Hematopoietic multipotent progenitor cell treated with erythropoietin and hydrocortisone succinate and interleukin-3 and kit ligand, for 4 days (in vitro differentiated cells): ENCODE data around the gene CEP85L.
A peak's percentile ranks its signal among the peaks of the same experiment; 100 is the strongest.

Source experiments
- DNase-seq: peaks from one replicate; pipeline ENCODE4 v3.0.0-alpha.2; 2015

CEP85L gene

DNA sequence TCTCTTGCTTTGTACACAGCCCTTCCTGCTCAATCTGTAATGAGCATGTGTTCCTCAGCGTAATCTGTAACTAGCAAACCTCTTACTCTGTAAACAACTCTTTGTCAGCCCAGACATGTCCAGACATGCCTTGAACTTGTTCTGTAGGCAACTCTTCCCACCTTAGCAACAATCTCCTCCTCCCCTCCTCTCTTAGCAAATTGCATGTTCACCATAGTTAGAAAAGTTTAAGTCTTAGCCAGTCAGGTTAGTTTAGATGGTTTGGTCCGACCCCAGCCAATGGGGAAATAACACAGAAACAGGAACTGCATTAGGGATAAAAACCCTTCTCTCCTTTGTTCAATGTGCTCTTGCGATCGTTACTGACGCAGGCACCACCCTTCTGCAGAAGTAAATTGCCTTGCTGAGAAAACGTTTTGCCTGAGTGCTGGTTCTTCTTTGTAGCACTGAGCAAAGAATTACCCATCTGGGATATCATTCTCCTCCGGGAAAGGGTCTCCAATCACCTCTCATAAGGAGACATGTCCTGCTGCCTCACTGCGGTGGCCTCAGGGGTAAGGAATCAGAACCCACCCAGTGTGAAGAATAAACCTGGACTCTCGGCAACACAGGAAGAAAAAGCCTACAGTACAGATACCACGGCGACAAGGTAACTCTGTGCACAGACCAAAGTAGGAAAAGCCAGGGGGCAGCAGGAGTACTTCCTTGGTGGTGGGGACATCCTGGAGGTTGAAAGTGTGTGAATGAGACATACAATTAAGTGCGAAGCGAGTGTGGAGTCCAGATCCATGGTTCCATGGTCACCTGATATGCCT, 77.1 kb downstream of the CEP85L start:
- DNase-seq: peak; percentile 21

DNA sequence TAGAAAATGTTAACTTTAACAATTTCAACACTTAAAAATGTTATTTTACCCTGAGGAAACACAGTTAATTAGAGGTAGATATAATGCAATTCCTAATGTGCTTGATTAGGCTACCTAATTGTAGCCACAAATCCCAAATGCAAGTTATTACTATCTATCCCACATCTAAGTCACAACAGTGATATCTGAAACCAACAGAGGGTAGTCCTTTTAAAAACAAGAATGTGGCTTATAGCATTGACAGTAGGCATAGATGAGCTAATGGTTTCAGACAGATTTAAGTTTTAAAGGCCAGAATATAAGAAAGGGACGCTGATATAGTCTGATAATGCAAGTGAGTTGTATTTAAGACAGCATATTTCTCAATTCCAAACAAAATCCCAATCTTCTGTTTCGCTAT, 80.3 kb downstream of the CEP85L start:
- no peak for DNase-seq

DNA sequence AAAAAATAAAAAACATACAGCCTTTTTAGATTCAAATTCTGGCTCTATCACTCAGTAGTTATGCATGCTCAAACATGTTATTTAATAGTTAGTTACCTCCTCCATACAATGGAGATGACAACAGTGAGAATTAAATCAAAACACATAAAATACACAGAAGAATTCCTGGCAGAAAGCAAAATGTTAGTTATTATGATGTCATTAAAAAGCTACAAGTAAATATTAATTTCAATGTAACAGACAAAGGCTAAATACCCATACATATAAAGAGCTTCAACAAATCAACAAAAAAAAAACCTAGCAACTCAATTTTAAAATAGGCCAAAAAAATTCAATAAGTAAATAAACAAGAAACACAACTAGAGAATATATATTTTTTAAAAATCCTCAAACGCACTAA, 81.9 kb downstream of the CEP85L start:
- no peak for DNase-seq

DNA sequence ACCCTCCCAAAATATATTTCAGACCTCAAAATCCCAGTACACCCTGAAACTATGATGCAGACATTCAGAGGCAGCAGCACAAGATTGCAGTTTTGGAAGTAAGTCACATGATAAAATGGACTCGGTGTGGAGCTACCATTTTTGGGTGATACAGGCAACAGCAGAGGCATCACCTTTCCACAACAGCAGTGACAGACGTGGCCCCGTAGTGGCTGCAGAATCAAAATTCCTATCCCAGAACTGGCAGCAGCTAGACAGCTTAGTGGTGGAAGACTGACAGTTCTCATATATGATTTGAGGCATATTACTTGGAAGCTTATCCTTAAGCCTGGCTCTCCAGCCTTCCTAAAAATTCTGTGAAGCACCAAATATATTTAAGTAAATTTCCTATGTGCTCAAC, 83.4 kb downstream of the CEP85L start:
- DNase-seq: no peak

DNA sequence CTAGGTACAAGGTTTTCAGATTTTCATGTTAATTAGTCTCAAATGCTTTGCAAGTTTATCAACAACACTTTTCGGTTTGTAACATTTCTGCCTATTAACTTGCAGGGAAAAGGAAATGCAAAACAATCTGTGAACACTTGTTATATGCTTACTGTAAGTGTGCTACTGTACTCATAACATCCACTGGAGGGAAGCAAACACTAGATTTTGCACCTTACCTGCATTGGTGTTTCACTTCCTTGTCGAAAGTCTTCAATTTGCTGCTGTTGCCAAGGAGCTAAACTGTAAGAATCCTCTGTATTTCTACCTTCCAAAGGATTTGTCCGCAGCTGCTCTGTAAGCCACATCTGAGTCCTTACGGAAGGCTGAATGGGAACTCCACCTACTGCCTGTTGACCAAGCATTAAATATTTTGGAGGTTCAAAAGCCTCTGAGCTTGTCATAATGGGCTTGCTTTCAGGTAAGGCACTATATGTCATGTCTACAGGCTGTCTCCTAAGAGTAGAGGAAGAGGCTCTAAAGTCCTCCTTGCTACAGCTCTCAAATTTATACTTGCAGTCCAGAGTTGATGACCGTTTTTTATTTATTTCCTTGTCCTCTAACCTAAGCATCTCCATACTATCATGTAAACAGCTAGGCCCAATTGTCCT, 86.0 kb downstream of the CEP85L start:
- peak; percentile 61 for DNase-seq

DNA sequence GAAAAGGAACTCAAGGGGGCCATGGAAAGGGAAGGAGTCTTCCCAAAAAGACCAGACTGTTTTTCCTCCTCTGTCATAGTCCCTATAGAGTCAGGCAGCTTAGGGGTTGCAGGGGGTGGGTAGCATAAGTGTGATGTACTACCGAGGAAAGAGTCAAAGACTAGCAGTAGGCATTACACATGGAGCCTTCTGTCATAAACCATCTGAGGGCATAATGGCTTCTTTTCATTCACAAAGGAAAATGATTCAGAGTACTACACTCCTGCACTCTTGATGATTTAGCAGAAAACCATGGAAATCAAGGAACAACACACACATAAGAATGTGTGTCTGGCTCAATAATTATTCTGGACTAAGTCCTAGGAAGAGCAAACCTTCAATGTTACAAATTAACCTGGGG, 88.4 kb downstream of the CEP85L start:
- DNase-seq: no peak

DNA sequence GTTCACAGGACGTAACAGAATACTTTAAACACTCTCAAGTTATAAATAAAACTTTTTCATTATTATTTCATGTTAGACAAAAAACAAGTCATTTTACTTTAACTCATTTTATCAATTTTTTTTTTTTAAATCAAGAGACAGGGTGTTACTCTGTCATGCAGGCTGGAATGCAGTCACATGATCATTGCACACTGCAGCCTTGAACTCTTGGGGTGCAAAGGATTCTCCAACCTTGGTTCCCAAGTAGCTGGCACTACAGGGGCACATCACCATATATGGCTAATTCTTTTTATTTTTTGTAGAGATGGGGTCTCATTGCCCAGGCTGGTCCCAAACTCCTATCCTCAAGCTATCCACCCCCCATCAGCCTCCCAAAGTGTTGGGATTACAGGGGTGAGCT, 89.1 kb downstream of the CEP85L start:
- no peak for DNase-seq

DNA sequence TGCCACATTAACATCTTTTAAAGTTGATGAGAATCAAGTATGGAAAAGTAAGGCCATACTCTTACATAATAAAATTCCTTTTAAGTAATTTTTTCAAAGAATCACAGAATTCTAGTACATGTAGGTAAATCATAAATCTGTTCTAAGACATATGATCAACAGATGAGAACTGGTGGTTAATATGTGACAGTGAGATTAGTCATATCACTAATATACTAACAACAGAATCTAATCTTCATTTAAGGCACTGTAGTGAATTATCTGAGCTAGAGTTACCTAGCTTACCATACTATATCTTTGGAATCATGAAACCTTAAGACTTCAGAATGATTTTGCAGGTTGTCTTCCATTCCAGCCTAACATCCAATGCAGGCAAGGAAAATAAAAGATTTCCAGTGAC, 91.7 kb downstream of the CEP85L start:
- no peak for DNase-seq

DNA sequence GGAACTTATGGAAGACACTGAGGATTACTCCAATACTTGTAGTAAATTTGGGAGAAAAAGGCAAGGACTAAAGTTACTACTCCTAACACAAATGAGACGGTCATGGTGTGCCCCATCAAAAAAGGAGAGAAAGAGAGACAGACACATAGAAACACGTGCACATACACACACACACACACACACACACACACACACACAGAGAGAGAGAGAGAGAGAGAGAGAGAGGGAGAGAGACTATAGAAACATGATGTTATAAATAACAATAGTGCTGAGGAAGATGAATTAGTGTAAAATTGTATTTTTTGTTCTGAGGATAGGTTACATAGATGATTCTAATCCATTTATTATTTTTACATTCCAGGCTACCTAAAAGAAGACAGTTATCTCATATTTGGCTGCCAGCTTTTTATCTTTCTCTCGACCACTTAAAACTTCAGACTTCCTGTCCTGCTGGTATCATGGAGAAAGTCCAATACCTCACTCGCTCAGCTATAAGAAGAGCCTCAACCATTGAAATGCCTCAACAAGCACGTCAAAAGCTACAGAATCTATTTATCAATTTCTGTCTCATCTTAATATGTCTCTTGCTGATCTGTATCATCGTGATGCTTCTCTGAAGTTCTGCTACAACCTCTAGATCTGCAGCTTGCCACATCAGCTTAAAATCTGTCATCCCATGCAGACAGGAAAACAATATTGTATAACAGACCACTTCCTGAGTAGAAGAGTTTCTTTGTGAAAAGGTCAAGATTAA, 92.8 kb downstream of the CEP85L start:
- peak; percentile 71 for DNase-seq

DNA sequence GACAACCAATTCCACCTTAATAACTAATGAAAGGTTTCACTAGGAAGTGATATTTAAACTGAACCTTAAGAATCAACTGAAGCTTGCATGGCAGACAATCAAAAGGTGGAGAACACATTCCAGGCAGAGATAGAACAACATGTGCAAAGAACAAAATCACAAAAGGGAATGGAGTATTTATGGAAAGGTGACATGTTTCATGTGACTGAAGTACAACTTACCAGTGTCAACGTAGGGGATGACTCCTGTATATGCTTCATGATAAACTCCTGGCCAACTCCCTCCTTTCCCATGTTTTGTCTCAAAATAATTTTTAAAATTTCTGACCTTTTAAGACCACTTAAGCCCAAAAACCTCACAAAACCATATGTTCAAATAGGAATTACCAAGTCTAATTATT, 96.7 kb downstream of the CEP85L start:
- no peak for DNase-seq

DNA sequence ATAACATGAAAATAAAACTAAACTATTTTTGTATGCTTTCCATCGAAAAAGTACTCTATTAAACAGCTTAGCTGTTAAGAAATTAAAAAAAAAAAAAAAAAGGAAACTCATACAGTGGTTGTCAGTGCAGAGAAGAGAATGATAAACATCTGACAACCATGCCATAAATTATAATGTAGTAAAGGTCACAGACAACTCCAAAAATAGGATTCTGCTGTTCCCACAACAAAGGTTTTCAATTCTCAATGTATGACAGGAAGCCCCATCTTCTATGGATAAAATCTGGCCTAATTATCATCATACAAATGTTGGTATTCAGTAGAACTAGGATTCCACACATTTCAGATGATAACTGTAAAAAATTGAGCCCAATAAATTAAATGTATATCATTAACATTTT, 98.3 kb downstream of the CEP85L start:
- DNase-seq: no peak

DNA sequence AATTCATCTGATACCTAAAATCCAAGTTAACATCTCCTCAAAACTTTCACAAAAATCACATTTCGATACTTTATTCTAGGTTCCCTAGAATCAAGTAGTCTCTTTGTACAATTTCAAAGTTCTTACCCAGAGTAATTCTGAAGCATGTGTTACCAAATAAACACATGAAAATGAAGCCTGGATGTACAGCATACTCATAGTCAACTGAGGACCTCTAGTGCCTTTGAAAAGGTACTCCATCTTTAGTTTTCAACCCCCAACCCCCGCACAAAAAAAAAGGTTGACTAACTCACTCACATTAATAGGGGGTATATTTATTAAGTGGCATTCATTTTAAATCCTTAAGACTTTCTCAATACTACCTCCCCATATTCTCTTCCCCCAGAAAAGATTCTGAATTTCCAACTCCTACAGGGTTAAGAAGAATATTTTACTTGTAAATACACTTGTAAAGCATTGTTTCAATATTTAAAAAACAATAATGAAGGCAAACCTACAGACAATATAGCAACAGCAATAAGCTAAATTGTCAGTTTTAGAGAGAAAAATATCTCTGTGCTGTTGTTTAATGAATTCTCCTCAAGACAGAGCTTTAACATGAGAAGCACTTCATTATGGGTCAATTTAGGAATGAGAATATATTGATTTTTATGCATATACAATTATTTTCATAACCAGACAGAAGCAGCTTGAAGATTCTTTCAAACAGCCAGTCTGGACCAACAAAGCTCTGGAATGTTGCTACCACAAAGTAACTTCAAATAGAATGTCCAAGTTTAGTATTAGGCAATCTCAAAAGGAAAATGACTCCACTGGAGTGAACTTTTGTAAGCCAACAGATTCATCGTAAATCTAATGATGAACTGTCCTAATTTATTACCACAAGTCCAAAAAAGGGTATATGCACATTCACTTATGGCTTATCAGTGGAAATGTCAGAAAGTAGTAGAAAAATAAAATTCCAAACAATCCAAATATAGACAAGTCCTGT, 100.0 kb downstream of the CEP85L start:
- DNase-seq: peak; percentile 81

DNA sequence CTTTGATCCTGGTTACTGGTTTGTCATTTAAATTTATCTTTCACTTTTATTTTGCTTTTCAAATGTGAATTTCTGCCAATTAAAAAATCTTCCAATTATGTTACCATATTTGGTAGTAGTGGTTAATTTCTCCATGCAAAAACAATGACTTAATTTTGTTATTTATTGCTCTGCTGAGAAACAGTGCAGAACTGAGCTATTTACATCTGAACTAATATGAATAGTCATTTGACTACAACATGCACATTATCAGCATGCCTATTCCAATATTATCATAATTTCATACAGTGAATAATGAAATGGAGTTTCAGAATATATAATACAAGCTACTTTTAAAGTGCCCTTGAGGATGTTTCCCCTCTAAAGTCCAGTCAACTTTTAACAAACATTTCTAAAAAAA, 102.8 kb downstream of the CEP85L start:
- DNase-seq: no peak

DNA sequence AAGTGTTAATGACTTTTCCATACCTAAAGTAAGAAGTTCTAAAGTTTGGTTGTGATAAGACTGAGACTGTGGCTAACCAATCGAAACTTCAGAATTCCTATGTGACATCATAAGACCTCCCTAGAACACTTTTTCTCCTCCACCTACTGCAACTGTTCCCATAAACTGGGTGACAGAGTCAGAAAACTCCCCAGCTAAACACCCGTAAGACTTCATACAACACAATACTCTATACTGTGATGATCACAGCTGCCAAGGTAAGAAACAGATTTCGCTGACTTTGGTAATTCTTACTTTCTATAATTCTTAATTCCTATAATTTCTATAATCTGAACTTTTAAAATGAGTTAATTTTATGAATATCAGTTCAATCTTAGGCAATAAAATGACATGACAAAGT, 103.3 kb downstream of the CEP85L start, which contains the start of gene PLN:
Gene PLN (plus strand): TSS at position 161 of the 400 bp plus-strand sequence. CDS start 10,626 bp downstream, outside the sequence.
- DNase-seq: no peak

DNA sequence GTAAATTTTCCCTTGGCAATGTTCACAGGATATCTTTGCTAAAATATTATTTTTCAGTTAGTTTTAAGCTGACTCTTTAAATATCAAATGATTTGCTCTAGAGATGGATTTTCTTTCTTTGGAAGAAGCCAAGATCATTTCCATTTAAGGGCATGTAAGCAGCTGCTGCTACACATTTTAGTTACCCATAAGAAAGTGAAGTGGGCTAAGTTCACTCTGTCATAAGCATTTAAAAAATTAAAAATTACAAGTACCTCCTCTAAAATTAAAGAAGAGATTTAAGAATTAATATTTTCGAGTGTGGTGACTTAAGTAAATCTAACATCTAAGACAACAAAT, 104.5 kb downstream of the CEP85L start:
- no peak for DNase-seq

DNA sequence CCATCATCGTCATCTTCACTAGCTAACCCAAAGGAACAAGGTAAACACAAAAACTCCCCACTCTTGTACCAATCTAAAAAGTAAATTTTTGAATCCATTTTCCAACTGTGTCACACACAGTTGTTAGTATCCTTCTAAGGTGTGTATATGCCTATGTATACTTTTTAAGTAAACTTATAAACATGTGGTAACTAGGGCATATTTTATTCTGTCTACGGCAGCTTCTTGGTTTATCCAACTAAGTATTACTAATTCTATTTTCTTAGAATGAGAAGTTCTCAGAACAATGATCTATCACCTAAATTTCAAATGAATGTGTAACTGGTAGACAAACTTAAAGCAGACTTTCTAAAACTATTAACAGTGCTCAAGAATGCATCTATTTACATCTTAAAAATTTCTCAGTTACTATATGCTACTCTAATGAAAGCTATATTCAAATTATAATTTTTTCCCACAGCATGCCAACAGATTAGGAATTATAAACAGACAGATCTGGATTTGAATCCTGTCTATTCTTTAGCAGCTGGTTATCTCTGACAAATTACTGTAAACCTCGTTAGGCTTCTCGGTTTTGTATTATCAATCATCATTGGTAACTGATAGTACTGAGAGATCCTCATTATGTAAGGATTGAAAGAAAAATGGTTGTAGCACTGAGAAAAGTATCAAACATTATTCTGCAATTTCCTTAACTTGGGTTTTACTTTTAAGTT, 105.1 kb downstream of the CEP85L start:
- no peak for DNase-seq

DNA sequence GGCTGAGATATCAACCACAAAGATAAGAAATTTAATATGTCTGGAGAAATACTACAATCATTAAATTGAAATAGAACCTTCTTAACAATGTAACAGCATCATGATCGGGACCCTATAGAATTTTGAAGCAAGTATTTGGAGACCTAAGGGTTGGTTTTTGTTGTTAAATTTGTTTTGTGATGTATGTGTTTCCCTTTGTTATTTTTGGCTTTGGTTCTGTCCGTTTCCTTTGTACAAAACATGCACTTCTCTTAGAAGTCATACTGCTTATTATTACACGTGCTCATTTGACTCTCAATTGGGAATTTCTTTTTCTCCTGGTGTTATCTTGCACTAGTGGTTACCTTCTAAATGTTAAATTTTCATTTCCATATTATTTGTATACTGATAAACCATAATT, 107.3 kb downstream of the CEP85L start:
- DNase-seq: no peak

DNA sequence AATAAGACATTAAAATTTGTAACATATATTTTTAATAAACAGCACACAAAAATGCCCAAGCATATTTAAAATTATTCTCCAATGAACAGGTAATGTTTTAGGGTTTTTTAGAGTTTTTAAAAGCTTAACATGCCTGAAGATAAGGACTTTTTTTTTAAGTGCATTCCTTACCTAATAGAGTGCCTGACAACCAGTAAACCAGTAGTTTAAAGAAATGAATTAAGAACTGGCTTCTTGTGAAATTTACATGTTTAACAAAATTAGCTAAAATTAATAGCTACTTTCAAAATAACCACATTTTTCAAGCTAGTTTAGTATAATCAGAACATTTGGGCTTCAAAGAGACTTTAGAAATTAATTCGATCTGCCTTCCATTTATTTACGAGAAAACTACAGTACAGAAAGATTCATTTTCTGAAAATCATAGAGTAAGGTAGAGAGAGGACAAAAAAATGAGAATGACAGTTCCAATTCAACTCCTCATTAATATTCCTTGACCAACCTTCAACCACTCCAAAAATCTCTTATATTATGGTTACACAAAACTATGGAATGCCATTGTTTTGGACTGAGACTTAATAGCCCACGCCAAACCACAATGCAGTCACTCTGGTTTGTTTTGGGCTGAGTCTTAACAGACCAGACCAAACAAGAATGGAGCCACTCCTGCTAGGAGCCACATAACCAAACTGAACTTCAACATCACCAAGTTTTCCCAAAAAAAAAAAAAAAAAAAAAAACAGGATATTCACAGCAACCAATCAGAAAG, 109.0 kb downstream of the CEP85L start:
- DNase-seq: no peak

DNA sequence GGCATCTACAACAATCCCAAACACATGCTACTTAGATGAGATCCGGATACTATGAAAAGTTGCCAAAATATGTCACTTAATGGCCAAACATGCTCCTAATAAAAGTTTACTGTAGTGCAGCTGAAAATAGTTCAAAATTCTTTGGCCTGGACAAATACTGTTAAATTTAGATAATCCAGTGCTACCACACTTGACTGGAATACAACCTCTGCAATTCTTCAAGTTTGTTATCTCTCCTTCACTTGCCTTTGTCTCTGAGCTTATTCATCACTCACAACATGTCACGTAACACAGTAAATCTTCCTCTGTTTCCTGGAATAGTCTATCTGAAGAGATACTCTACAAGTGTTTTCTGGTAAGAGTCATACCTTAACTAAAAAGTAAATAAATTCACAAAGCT, 113.8 kb downstream of the CEP85L start:
- peak; percentile 18 for DNase-seq

DNA sequence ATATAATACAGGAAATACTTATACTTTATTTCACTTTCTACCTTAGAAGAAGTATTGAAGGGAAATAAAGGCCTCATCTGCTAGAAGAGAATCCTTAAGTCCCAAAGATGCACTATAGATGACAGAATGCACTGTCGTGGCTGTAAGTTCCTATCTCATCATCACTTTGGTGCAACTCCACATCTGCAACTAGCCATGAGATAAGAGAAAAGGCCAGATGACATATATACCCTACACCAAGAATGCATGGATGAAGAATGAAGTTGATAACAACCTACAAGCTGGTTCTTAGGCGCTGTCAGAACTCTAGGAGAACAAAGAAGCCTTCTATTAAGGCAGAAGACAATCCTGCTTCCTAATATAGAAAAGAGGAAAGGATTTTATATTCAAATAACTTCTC, 114.9 kb downstream of the CEP85L start:
- DNase-seq: peak; percentile 19

DNA sequence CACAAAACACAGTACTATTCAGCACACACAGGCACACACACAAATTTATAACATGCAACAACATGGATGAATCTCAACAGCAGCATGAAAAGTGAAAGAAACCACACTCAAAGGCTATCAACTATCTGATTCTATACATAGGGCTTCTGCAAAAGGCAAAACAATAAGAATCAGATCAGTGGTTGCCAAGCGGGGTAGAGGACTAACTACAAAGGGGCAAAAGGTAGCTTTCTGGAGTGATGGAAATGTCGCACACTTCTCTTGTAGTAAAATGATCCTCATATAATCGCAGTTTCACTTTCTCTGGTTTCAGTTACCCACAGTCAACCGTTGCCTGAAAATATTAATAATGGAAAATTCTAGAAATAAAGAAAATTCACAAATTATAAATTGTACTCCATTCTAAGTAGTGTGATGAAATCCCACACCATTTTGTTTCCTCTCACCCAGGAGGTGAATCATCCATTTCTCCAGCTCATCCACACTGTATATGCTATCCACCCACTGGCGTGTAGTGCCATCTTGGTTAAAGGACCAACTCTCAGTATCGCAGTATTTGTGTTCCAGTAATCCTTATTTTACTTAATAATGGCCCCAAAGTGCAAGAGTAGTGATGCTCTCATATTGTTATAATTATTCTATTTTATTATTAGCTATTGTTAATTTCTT, 116.1 kb downstream of the CEP85L start:
- DNase-seq: no peak
